T-helper 1 cell treated with Interleukin-12 subunit alpha and Interleukin-12 subunit beta and Interleukin-4 antibody, amounts not matched to agents 30 μg/mL and 1 μg/mL, for 36 hours (primary cell): ENCODE data around the gene LAMA2.

Source experiments
- H3K27ac Mint-ChIP-seq: one replicate; pipeline ENCODE4 v1.8.0; 2021; ENCODE audit warnings: mild to moderate bottlenecking, mixed read lengths
- H3K27me3 Mint-ChIP-seq: one replicate; pipeline ENCODE4 v1.8.0; 2021; ENCODE audit warnings: low read depth, mixed read lengths
- H3K36me3 Mint-ChIP-seq: one replicate; pipeline ENCODE4 v1.8.0; 2021; ENCODE audit warnings: low read depth, mixed read lengths
- H3K4me1 Mint-ChIP-seq: one replicate; pipeline ENCODE4 v1.8.0; 2021; ENCODE audit warnings: low read depth, mixed read lengths
- H3K4me3 Mint-ChIP-seq: one replicate; pipeline ENCODE4 v1.8.0; 2021; ENCODE audit warnings: mild to moderate bottlenecking, moderate library complexity, mixed read lengths
- H3K9me3 Mint-ChIP-seq: one replicate; pipeline ENCODE4 v1.8.0; 2021; ENCODE audit warnings: mixed read lengths

LAMA2 gene

DNA sequence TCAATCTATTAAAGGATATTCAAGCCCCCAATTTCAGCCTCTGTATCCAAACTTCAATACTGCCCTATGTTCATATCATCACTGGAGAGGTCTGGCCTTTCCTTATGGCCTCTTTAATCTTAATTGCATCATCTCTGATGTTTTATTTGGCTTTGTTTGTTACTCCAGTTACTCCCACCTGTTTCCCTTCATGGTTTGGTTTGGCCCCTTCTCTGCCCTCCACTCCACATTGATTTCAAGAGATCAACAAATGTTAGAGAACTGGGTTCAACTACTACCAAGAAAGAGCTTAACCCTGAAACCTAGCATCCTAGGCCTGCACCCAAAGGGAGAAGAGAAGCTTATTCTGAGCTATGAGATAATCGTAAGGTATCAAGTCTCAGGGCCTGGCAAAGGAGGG, 221.6 kb downstream of the LAMA2 start:
- Mint-ChIP-seq H3K9me3 (no peaks in the 10 kb centered on the region), H3K27me3 (no peaks in the 10 kb centered on the region), H3K27ac (no peak overlapping the region), H3K4me1 (no peaks in the 10 kb centered on the region), H3K36me3 (no peaks in the 10 kb centered on the region), H3K4me3 (no peak overlapping the region)

DNA sequence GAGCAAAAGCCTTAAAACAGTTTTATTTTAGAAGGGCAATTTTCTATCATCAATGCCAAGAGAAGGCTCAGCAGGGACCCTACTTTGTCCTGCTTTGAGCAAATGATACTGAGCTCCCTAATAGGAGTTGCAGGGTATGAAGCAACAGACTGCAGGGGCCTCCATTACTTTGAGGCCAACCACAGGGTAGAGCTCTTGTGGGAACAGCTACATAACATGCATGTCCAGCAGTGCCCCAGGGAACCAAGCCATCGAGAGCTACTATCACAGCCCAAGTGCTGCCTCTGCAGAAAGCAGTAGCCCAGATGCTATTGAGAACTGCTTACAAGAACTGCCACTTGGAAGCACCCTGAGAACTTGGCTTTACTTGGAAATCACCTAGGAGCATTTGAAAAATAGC, 222.1 kb downstream of the LAMA2 start:
- Mint-ChIP-seq H3K4me1 (no peaks in the 10 kb centered on the region), H3K27ac (no peak overlapping the region), H3K4me3 (no peak overlapping the region), H3K36me3 (no peaks in the 10 kb centered on the region), H3K27me3 (no peaks in the 10 kb centered on the region), H3K9me3 (no peaks in the 10 kb centered on the region)

DNA sequence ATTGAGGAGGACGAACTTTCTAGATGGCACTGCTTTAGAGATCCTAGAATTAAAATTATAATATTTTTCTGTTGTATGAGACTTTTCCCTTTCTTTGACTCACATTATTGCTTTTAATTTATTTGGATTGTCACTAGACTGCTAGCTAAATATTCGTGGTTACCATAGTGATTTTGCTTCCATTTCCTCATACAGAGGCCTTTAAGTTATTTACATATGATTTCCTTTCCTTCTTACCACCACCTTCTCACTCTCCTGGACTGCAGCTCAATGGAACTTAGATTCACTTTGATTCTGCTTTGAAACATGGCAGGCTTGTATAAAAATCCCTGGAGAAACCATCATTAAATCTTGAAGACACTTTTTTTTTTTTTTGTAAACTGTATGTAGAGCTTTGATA, 222.9 kb downstream of the LAMA2 start:
- H3K4me1 Mint-ChIP-seq, result no peaks in the 10 kb centered on the region
- no peaks in the 10 kb centered on the region for H3K27me3 Mint-ChIP-seq
- H3K27ac Mint-ChIP-seq, result no peak overlapping the region
- H3K36me3 Mint-ChIP-seq, result no peaks in the 10 kb centered on the region
- H3K9me3 Mint-ChIP-seq, result no peaks in the 10 kb centered on the region
- no peak overlapping the region for H3K4me3 Mint-ChIP-seq

DNA sequence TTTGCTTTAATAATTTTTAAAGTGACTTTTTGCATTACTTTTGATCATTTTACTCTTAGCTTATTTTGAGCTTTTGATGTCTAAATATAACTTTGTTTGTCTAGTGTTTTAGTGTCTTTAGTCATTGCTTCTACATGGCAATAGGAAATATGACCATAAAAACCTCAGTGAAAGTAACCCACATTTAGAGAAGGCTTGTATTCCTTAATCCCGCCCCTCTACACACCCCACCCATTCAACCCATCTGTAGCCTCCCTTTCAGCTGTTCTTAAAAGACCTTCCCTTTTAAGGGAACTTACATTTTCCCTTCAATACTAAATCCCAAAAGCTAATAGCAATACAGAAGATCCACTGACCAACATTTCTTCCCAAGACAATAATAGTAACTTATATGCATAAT, 225.4 kb downstream of the LAMA2 start:
- Mint-ChIP-seq H3K4me1 (no peaks in the 10 kb centered on the region), H3K27me3 (no peaks in the 10 kb centered on the region), H3K36me3 (no peaks in the 10 kb centered on the region), H3K9me3 (no peaks in the 10 kb centered on the region), H3K4me3 (no peak overlapping the region), H3K27ac (no peak overlapping the region)

DNA sequence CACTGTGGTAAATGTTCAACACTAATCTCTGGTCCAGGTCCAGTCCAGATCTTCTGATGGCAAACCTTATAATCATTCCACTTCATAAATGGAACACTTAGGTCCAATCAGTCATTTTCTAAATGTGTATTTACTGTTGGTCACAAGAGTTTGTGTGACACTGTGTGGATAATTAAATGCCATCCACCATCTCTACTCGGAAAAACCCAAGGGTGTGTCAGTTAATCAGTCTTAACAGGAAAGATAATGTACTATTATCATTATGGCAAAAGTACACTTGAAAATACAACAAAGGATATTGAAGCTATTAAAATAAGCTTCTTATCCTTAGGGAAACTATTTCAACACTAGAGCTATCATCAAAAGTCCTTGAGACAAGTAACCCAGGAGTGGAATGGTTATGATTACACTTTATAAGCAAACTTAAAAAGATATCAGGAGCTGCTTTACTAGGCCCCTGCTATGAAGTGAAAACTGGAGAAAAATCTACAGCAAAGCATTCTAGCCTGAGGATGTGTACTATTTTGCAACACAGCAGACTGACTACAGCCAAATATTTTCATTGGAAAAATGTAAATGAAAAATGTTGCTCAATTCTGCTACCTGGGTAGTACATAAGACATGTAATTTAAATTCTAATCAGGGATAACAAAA, 227.9 kb downstream of the LAMA2 start:
- H3K27ac Mint-ChIP-seq, result no peak overlapping the region
- H3K9me3 Mint-ChIP-seq, result no peaks in the 10 kb centered on the region
- H3K4me1 Mint-ChIP-seq, result no peaks in the 10 kb centered on the region
- H3K27me3 Mint-ChIP-seq, result no peaks in the 10 kb centered on the region
- H3K4me3 Mint-ChIP-seq, result no peak overlapping the region
- H3K36me3 Mint-ChIP-seq, result no peaks in the 10 kb centered on the region

DNA sequence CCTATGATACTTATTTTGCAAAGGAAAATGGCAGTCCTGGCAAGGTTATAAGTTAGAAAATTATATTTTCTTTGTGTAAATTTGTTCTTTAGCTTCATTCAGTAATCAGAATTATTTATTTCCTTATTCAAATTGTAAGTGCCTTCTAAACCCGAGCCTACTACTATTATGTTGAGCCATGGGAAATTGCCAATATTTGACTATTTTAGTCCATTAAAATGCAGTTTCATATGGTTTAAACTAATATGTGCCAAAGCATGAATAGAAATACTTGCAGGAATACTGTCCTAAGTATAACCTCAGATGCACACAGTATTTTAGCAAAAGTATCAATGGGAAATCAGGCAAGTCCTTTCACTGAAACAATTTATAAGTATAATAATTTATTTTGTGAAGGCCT, 228.4 kb downstream of the LAMA2 start:
- Mint-ChIP-seq H3K27ac (no peak overlapping the region), H3K36me3 (no peaks in the 10 kb centered on the region), H3K27me3 (no peaks in the 10 kb centered on the region), H3K9me3 (no peaks in the 10 kb centered on the region), H3K4me3 (no peak overlapping the region), H3K4me1 (no peaks in the 10 kb centered on the region)

DNA sequence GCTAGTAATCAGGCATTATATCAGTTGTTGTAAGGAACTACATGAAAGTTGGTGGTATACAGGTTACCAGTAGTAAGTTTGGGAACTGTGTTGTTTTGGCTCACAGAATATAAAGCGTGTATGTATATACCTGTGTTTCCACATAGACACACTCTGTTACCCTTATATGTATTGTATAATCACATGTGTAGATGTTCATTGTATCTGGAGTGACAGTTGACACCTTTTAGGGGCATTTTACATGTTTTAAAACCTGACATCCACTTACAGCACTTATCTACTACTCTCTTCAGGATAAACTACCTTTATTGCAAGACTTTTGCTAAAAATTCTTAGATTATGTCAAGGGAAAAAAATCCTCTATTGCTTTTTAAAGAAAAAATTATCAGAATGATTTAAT, 228.9 kb downstream of the LAMA2 start:
- no peak overlapping the region for H3K4me3 Mint-ChIP-seq
- no peaks in the 10 kb centered on the region for H3K36me3 Mint-ChIP-seq
- H3K27me3 Mint-ChIP-seq, result no peaks in the 10 kb centered on the region
- H3K4me1 Mint-ChIP-seq, result no peaks in the 10 kb centered on the region
- no peaks in the 10 kb centered on the region for H3K9me3 Mint-ChIP-seq
- H3K27ac Mint-ChIP-seq, result no peak overlapping the region

DNA sequence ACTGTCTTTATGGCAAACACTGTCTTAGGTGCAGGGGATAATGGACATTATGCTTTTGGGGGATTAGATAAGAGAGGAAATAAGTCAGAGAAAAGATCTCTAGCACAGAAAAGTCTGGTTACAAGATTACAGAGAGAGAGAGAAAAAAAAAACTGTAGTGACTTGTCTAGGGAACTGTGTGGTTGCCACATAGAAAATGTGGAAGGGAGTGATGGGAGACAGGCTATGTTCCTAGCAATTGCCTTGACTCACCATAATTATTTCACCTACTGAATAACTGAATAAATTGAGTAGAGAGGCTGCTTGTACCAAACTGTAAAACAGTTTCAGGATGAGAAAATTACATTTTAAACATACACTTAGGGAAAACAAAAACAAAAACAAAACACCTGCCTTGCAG, 229.7 kb downstream of the LAMA2 start:
- Mint-ChIP-seq H3K36me3 (no peaks in the 10 kb centered on the region), H3K4me1 (no peaks in the 10 kb centered on the region), H3K4me3 (no peak overlapping the region), H3K27ac (no peak overlapping the region), H3K27me3 (no peaks in the 10 kb centered on the region), H3K9me3 (no peaks in the 10 kb centered on the region)

DNA sequence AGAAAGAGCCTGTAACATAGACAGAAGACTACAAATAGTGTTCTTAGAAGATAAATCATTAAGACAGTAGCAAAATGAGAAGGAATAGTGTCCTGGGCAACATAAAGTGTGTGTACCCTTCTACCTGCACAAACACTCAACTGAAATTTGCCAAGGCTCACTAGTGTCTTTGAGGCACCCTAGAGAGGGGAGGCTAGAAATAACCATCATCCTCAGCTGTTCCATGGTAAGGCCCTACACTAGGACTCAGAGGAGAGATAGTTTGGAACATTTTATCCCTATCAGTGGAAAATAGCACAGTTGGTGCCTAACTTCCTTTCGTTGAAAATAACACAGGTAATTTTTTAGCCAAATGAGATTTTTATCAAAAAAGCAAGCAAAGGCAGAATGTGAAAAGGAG, 230.7 kb downstream of the LAMA2 start:
- Mint-ChIP-seq H3K36me3 (no peaks in the 10 kb centered on the region), H3K27ac (no peak overlapping the region), H3K27me3 (no peaks in the 10 kb centered on the region), H3K4me3 (no peak overlapping the region), H3K4me1 (no peaks in the 10 kb centered on the region), H3K9me3 (no peaks in the 10 kb centered on the region)

DNA sequence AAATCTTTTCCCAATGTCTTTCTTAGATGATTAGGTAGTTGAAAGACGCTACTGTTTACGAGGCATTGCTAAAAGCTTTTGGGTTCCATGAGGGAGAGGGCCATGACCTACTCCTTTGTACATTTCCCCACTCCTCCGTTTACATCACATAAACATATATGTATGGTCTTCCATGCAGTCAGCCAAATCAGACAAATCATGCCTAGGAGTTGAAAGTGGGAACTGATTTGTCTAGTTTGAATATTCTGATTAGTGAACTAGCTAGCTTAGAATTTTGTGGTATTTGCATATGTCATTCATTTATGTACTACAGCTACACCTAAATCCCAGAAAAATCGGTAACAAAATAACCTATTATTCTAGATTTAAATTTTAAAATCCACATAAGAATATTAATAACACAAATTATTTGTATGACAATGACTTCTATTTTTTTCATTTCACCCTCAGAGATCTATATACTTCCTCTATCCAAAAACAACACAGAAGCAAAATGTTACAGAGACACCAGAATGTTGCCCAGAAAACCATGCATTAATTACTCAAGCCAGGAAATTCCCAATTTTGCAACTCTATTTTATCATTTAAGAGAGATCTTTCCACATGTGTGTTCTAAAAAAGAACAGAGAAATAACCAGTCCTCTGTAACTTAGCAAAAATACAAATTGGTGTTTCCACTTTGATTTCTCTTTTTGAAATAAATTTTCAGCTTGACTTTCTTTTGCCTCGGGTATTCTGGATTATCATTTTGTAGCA, 231.9 kb downstream of the LAMA2 start:
- Mint-ChIP-seq H3K27ac (no peak overlapping the region), H3K4me3 (no peak overlapping the region), H3K4me1 (no peaks in the 10 kb centered on the region), H3K27me3 (no peaks in the 10 kb centered on the region), H3K9me3 (no peaks in the 10 kb centered on the region), H3K36me3 (no peaks in the 10 kb centered on the region)

DNA sequence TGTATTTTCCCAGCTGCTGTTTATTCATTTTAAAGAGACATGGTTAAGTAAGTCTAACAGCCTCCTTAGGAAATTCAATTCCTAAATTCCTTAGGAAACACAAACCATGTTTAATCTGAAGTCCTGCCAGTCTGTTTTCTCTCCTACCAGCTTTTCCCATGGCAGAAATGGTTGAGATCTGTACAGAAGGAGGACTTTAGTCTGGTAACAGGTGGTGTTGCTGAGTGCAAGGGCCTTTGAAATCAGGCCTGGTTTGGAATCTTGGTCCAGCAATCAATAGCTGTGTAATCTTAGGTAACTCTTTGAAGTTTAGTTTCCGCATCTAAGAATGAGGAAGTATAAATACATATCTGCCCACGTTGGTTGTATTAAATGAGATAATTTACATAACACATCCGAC, 232.5 kb downstream of the LAMA2 start:
- no peaks in the 10 kb centered on the region for H3K36me3 Mint-ChIP-seq
- no peaks in the 10 kb centered on the region for H3K27me3 Mint-ChIP-seq
- no peaks in the 10 kb centered on the region for H3K9me3 Mint-ChIP-seq
- H3K4me3 Mint-ChIP-seq, result no peak overlapping the region
- no peaks in the 10 kb centered on the region for H3K4me1 Mint-ChIP-seq
- H3K27ac Mint-ChIP-seq, result no peak overlapping the region

DNA sequence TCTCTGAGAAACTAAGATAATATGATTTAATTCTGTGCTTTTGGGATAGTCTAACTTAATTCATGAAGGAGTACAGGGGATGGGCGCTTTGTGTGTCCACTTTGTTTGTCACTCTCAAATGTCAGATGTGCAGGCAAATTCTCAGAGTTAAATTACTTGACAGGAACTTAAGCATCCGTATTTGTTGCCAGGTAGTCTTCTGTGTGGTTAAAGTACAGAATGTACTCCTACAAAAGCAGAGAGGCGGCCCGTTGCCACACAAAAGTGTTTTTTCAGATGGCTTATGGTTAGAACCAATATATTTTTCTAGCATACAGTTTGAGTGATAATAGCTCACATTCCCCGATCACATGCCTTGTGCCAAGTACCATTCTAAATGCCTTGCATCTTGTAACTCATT, 234.4 kb downstream of the LAMA2 start:
- Mint-ChIP-seq H3K27me3 (no peaks in the 10 kb centered on the region), H3K4me1 (no peaks in the 10 kb centered on the region), H3K9me3 (no peaks in the 10 kb centered on the region), H3K4me3 (no peak overlapping the region), H3K27ac (no peak overlapping the region), H3K36me3 (no peaks in the 10 kb centered on the region)

DNA sequence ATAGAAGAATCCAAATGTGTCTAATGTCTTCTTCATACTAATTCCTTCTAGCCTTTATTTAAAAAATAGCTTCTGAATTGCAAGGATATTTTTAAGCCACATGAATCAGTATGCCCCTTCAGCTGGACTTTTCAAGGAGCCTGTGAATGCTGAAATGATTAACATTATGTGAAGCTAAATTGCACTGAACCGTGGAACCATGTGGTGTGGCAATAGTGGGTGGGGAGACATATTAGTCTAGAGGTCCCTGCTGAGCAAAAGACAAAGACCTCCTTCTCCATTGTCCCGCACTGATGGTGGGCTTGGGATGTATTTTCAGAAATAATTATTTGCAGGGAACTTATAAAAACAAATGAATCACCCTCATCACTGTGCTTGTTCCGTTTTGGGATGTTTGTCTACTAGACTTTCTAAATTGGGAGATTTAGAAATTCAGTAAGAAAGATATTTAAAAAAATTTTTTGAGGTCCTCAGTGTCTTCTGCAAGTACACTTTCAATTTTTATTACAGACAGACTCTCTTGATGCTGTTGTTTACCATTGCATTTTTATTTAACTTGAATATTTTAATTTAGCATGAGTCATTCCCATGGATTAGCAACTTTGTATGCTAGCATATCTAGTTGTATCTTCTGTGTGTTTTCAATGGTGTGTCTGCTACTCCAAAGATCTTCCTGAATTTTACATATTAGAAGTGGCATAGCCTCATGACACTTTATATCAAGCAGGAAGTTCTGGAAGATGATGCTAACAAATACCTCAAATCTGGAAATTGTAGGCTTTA, 238.1 kb downstream of the LAMA2 start:
- no peak overlapping the region for H3K4me3 Mint-ChIP-seq

DNA sequence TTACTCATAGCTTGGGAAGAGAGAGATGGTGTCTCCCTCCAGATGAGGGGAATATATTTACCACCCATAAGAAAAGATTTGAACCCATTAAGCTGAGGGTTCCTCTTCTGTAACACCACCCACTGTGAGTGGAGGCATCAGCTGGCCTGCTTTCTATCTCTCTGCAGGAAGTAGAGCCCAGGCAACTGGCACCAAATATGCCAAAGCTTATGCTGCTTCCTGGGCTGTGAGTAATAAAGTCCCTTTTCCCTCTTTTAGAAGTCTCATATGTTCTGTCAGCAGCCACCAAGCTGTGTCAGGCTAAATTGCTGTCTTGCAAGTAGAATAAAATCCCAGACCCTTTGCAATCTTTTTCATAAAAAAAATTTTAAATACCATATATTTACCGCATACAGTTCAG, 241.4 kb downstream of the LAMA2 start:
- no peak overlapping the region for H3K4me3 Mint-ChIP-seq
- no peaks in the 10 kb centered on the region for H3K27me3 Mint-ChIP-seq
- H3K4me1 Mint-ChIP-seq, result no peaks in the 10 kb centered on the region
- no peaks in the 10 kb centered on the region for H3K9me3 Mint-ChIP-seq
- no peaks in the 10 kb centered on the region for H3K36me3 Mint-ChIP-seq
- no peak overlapping the region for H3K27ac Mint-ChIP-seq

More for the DNA sequence above, 238.1 kb downstream of the LAMA2 start:
- no peaks in the 10 kb centered on the region for H3K27me3 Mint-ChIP-seq
- no peaks in the 10 kb centered on the region for H3K36me3 Mint-ChIP-seq
- no peaks in the 10 kb centered on the region for H3K4me1 Mint-ChIP-seq
- H3K9me3 Mint-ChIP-seq, result no peaks in the 10 kb centered on the region
- no peak overlapping the region for H3K27ac Mint-ChIP-seq

DNA sequence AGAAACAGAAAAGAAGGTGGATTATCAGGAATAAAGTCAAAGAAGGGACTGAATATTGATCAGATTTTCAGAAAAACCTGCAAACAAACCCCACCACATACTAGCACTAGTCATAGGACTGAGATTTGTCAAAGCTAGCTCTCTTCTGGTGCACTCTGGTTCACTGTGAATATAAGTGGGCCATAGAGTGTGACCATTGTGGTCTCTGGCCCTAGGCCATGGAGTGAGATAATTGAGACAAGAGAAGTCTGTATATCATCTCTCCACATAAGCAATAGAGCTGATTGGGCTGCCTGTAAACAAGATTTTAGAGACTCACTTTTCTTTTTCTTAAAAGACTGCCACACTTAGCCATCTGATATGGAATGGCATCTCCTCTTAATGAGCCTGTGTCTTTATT, 247.2 kb downstream of the LAMA2 start:
- Mint-ChIP-seq H3K9me3 (no peaks in the 10 kb centered on the region), H3K27ac (no peak overlapping the region)

More for the DNA sequence above, 247.2 kb downstream of the LAMA2 start:
- no peaks in the 10 kb centered on the region for H3K36me3 Mint-ChIP-seq
- H3K27me3 Mint-ChIP-seq, result no peaks in the 10 kb centered on the region
- H3K4me1 Mint-ChIP-seq, result no peaks in the 10 kb centered on the region
- no peak overlapping the region for H3K4me3 Mint-ChIP-seq
